SU-DHL-6 (cell line): ENCODE measurements around the gene SURF2.
A peak's percentile ranks its signal among the peaks of the same experiment; 100 is the strongest.
"Not testable (repeated sequence)": the region's sequence is repeated elsewhere in the genome, so short reads cannot be mapped to it uniquely, and the experiment has no call there.

ENCODE experiments used
- H2AFZ ChIP-seq: fragments of 200-600 bp; sonication (generic); 2 replicates; pipeline ENCODE4 v1.6.1; 2014; ENCODE audit warnings: low read depth, mild to moderate bottlenecking, moderate library complexity, mixed read lengths, antibody characterized with exemption, low read length; ENCODE audit not compliant: severe bottlenecking
- H3F3A ChIP-seq: fragments of 200-600 bp; shearing (Covaris generic); 2 replicates; pipeline ENCODE4 v1.6.0; 2016; ENCODE audit warnings: antibody characterized with exemption, mild to moderate bottlenecking; ENCODE audit not compliant: insufficient read depth
- H3K27ac ChIP-seq: fragments of 200-600 bp; sonication (generic); 2 replicates; pipeline ENCODE4 v1.5.1; 2016; ENCODE audit warnings: low read depth, mild to moderate bottlenecking, low read length, moderate library complexity, mixed read lengths
- H3K27me3 ChIP-seq: fragments of 200-600 bp; sonication (generic), shearing (Covaris generic); 2 replicates; pipeline ENCODE4 v1.6.0; 2014; ENCODE audit warnings: mild to moderate bottlenecking, low read length
- H3K36me3 ChIP-seq: fragments of 200-600 bp; sonication (generic); 2 replicates; pipeline ENCODE4 v1.6.1; 2014; ENCODE audit warnings: mild to moderate bottlenecking, low read length, mixed read lengths
- H3K4me2 ChIP-seq: fragments of 300-600, 200-600 bp; shearing (Covaris generic), sonication (generic); 2 replicates; pipeline ENCODE4 v1.6.0; 2014; ENCODE audit warnings: low read length, low read depth, mild to moderate bottlenecking; ENCODE audit not compliant: poor library complexity, severe bottlenecking
- H3K4me3 ChIP-seq: fragments of 200-600 bp; sonication (generic); 2 replicates; pipeline ENCODE4 v1.5.1; 2014; ENCODE audit warnings: antibody characterized with exemption, low read length, mild to moderate bottlenecking, mixed read lengths; ENCODE audit not compliant: insufficient read depth, poor library complexity, severe bottlenecking
- H3K79me2 ChIP-seq: fragments of 200-600 bp; sonication (generic); 2 replicates; pipeline ENCODE4 v1.6.1; 2014; ENCODE audit warnings: mild to moderate bottlenecking, low read length, moderate library complexity; ENCODE audit not compliant: insufficient read depth
- H3K9ac ChIP-seq: fragments of 200-600 bp; sonication (generic); 2 replicates; pipeline ENCODE4 v1.7.0; 2014; ENCODE audit warnings: mild to moderate bottlenecking, low read length
- H3K9me2 ChIP-seq: fragments of 200-600 bp; sonication (generic); replicated peaks from 2 replicates; pipeline ENCODE4 v1.6.1; 2014; ENCODE audit warnings: low read length; ENCODE audit not compliant: insufficient read depth
- H3K9me3 ChIP-seq: fragments of 200-600 bp; sonication (generic); 2 replicates; pipeline ENCODE4 v1.6.1; 2014; ENCODE audit warnings: low read length, mixed read lengths; ENCODE audit not compliant: insufficient read depth
- H4K20me1 ChIP-seq: fragments of 200-600 bp; sonication (generic); 2 replicates; pipeline ENCODE4 v1.6.1; 2014; ENCODE audit warnings: low read depth, mild to moderate bottlenecking, antibody characterized with exemption, low read length, moderate library complexity, mixed read lengths
- CTCF ChIP-seq: fragments of 200-600 bp; sonication (generic); IDR thresholded peaks from one replicate; pipeline ENCODE4 v1.5.1; 2017; ENCODE audit warnings: antibody characterized with exemption, mild to moderate bottlenecking, low read length, moderate library complexity; ENCODE audit not compliant: insufficient read depth, poor library complexity, severe bottlenecking
- EZH2phosphoT487 ChIP-seq: fragments of 200-600 bp; sonication (generic), shearing (Covaris generic); conservative IDR thresholded peaks from 2 replicates; pipeline ENCODE4 v1.6.1; 2018; ENCODE audit warnings: mild to moderate bottlenecking, antibody characterized with exemption, low read length, moderate library complexity, mixed read lengths

The SURF2 gene

DNA sequence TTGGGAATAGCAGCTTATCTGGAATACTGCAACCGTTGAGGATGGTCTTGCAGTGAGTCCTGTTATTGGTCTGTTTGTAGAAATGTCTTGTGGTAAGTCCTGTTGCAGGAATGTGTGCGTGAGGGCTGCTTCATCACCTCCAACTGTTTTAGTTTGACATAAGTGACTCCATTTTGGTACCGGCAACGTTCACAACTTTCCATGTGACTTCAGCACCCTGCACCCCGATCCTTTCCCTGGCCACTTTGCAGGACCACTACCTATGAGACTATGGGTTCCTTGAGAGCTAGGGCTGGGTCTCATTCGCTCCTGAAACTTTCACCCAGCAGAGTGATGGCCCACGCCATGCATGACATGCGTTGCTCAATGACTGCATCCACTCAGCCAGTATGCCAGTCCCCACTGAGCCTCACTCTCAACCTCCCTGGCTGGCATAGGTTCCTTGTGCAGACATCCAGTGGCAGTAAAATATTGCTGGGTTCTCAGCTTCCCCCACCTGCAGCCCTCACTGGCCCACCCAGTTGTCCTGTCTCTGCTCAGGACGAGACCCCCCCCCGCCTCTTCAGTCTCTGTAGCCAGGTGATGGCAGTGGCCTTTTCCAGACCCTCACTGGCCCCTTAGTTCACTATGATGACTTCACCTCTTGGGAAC is 28.4 kb upstream of the SURF2 start:
- no peak for TF ChIP-seq EZH2phosphoT487
- Histone ChIP-seq H3K79me2 (no peaks in the 10 kb centered on the region), H4K20me1 (no peaks in the 10 kb centered on the region), H2AFZ (no peak overlapping the region), H3K27ac (no peak overlapping the region), H3K4me3 (no peak overlapping the region), H3K9me2 (no peaks in the 10 kb centered on the region), H3K27me3 (no peaks in the 10 kb centered on the region), H3F3A (peaks cover 14% of the 10 kb centered on the region), H3K36me3 (no peaks in the 10 kb centered on the region), H3K9ac (no peak overlapping the region), H3K9me3 (no peaks in the 10 kb centered on the region), H3K4me2 (no peak overlapping the region)

DNA sequence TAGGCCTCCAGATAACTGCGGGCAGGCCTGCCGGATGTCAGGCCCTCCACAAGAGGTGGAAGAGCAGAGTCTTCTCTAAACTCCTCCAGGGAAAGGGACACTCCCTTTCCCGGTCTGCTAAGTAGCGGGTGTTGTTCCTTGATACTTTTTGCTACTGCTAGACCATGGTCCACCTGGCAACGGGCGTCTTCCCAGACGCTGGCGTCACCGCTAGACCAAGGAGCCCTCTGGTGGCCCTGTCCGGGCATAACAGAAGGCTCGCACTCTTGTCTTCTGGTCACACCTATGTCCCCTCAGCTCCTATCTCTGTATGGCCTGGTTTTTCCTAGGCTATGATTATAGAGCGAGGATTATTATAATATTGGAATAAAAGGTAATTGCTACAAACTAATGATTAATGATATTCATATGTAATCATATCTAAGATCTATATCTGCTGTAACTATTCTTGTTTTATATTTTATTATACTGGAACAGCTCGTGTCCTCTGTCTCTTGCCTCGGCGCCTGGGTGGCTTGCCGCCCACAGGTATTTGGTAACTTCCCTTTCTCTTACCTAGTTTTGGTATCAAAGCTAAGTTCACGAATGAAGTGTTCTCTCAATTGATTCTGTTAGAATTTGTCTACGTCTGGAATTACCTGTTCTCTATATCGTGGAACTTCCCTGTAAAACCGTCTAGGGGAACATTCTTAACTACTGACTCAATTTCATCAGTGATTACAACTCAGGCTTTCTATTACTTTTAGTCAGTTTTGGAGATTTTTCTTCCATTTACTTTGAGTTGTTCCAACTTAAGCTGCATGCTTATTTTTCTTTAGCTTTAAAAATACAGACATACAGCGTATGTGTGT is 26.8 kb upstream of the SURF2 start:
- not testable (repeated sequence) for H3K4me3 ChIP-seq

DNA sequence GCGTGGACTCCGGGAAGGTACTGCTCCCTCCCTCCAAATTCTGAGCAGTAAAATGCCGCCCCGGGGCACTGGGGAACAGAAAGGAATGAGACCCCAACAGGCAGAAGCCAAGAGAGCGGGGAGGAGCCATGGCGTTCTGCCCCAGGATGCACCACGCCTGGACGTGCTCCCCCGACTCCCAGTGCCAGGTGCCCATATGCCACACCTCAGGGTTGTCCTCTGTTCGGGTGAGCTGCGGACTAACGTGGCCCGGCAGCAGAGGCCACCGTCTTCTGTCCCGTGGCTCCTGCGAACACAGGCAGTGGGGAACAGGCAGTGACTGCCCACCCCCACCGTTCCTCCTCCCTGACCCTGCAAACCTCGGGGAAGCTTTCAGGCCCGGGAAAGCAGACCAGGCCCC is 25.1 kb upstream of the SURF2 start:
- H3K9me2 ChIP-seq, result no peaks in the 10 kb centered on the region
- no peak for TF ChIP-seq EZH2phosphoT487
- TF ChIP-seq CTCF, result no peak
- no peaks in the 10 kb centered on the region for H3K27me3 ChIP-seq
- H3K4me2 ChIP-seq, result no peak overlapping the region
- no peak overlapping the region for H3K9ac ChIP-seq
- no peak overlapping the region for H3K27ac ChIP-seq
- no peak overlapping the region for H3K4me3 ChIP-seq
- no peaks in the 10 kb centered on the region for H4K20me1 ChIP-seq
- no peaks in the 10 kb centered on the region for H3K9me3 ChIP-seq
- H3K36me3 ChIP-seq, result no peaks in the 10 kb centered on the region
- peaks cover 17% of the 10 kb centered on the region for H3K79me2 ChIP-seq
- H3F3A ChIP-seq, result peaks cover 14% of the 10 kb centered on the region
- H2AFZ ChIP-seq, result no peak overlapping the region

More for the DNA sequence above, 26.8 kb upstream of the SURF2 start:
- not testable (repeated sequence) for H3K9ac ChIP-seq, H3K4me2 ChIP-seq, H3K36me3 ChIP-seq, H4K20me1 ChIP-seq, H2AFZ ChIP-seq, H3K27me3 ChIP-seq, H3K27ac ChIP-seq, H3K9me2 ChIP-seq, H3K9me3 ChIP-seq, H3K79me2 ChIP-seq
- peak; percentile 23 for TF ChIP-seq CTCF
- peaks cover 14% of the 10 kb centered on the region for H3F3A ChIP-seq
